ENCODE data around the gene DUSP12.
"Not testable (repeated sequence)": the region's sequence is repeated elsewhere in the genome, so short reads cannot be mapped to it uniquely, and the experiment has no call there.

The DUSP12 gene

GRCh38 chr1:161727256-161727924, 22.2 kb upstream of the DUSP12 start:
- no peak for DNase-seq (ENCODE audit: low read depth)

DNA sequence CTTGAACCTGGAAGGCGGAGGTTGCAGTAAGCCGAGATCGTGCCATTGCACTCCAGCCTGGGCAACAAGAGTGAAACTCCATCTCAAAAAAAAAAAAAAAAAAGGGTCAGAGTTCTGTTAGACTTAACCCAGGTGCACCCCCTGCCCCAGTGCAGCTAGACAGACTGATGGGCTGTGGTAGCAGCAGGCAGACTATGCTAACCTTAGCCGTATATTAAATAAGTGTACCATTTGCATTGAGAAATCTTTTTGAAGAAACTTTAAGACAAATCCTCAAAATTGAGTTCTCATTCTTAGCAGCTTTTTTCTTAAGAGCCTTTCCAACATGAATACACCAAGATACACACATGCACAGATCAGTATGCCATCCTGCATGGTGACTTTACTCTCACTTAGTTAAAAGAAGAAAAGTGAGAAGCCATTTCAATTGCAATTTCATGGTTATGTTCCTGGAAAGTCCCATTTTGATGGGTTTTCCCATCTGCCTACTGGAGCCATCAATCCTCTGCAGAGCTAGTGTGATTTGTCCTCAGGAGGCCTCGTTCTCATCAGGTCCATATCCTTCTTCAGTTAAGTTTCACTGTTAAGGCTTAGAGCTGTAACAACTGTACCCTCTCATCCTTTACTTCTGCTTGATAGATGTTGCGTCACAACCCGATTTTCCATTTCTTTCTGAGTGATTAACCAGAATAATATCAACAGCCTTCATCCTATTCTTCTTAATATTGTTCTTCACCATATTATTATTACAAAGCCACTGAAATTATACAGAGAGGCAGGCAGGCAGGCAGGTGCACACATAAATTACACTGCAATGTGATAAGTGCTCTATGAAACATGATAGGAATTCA, 21.0 kb upstream of the DUSP12 start:
- no peak for DNase-seq (ENCODE audit: low read depth)

DNA sequence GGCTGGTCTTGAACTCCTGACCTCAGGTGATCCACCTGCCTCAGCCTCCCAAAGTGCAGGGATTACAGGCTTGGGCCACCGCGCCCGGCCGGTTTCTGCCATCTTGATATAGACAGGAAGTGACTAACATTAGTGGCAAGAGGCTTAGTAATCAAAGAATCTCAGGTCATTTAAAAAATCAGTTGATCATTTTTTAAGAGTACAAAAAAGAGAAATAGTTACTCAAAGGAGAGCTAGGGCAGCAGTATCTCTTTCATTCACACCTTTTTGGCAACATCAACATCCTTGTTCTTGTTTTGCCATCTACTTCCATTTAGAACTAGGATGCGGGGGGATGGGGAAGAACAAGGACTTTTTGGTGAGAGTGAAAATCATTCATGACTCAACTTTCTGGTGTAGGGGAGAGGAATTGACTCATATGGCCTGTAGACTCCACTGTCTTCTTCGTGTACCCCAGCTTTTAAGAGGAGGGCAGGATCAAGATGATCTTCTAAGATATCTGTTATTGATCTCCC, 19.5 kb upstream of the DUSP12 start:
- DNase-seq (ENCODE audit: low read depth) = no peak

- no peak for DNase-seq (ENCODE audit: low read depth)
Observed at GRCh38 chr1:161731241-161731640, 18.3 kb upstream of the DUSP12 start.

GRCh38 chr1:161731981-161732718, 17.4 kb upstream of the DUSP12 start:
- no peak for DNase-seq (ENCODE audit: low read depth)

- no peak for DNase-seq (ENCODE audit: low read depth)
Observed at GRCh38 chr1:161733526-161733925, 16.1 kb upstream of the DUSP12 start.

DNA sequence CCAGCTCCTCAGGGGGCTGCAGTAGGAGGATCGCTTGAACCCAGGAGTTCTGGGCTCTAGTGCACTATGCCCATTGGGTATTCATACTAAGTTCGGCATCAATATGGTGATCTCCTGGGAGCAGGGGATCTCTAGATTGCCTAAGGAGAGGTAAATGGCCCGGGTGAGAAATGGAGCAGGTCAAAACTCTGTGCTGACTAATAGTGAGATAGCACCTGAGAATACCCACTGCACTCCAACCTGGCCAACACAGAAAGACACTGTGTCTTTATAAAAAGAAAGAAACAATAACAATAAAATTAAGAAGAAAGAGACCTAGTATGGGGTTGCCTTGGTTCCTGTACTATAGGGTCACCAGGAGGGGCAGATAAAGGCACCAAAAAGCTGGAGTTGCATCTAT, 13.7 kb upstream of the DUSP12 start:
- no peak for DNase-seq (ENCODE audit: low read depth)

- no peak for DNase-seq (ENCODE audit: low read depth)
Observed at GRCh38 chr1:161736335-161736969, 13.1 kb upstream of the DUSP12 start.

GRCh38 chr1:161737625-161738024, 12.0 kb upstream of the DUSP12 start:
- no peak for DNase-seq (ENCODE audit: low read depth)

GRCh38 chr1:161738627-161739287, 10.8 kb upstream of the DUSP12 start:
- DNase-seq (ENCODE audit: low read depth) = peak; percentile 66

GRCh38 chr1:161739865-161740566, 9.6 kb upstream of the DUSP12 start:
- DNase-seq (ENCODE audit: low read depth) = no peak

DNA sequence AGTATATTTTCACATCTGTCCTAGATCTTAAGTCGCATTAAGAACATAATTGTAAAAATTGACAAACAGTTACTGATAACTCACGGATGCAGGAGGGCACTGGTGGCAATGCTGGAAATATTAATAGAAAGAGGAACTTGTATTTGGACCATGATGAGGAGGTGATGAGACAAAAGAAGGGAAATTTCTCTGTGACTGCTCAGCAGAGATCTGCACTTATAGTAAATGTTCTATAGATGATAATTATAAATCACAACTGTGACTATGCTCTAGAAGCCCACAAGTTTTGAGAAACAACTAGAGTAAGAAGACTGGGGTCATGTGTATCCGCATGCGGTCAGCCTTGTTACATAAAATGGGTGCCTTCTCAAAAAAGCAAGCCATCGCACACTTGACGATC, 8.7 kb upstream of the DUSP12 start:
- DNase-seq (ENCODE audit: low read depth) = no peak

DNA sequence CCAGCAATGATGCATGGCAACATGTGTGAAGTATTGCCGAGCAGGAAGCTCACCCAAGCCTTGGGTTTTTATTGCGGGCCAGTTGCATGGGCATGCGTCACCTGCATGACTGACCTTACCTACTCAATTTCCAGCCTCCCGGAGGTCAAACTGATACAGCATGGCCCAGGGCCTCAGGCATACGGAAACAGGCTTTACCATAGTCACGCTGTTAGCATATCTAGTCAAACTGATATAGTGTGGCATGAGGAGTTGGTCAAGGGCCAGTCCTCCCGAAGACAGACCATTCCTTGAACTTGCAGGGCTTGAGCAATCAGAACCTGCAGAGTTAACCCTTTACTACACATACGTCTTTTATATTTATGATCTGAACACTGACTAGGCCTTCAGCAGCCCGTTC, 6.4 kb upstream of the DUSP12 start:
- no peak for DNase-seq (ENCODE audit: low read depth)

- DNase-seq (ENCODE audit: low read depth) = no peak
Observed at GRCh38 chr1:161747801-161748200, 1.8 kb upstream of the DUSP12 start.

DNA sequence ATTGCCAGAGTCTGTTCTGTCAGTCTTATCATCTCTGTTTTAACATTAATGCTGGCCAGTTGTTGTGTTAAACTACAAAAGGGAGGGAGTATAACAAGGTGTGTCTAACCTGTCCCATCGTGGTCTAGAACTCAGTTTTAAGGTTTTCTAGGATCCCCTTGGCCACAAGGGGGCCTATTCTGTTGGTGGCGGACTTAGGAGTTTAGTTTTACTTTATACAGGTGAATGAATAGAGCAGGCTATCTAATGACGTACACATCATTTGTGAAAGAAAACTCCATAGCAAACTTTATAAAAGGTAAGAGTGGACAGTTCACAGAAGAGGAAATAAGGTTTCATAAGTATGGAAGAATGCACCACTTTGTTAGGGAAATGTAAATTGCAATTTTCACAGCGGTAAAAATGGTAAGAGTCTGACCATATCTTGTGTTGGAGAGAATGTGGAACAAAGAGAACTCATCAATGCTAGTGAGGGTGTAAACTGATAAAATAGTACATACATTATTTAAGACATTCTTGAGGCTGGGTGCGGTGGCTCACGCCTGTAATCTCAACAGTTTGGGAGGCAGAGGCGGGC, 14.0 kb downstream of the DUSP12 start:
- DNase-seq (ENCODE audit: low read depth) = no peak

DNA sequence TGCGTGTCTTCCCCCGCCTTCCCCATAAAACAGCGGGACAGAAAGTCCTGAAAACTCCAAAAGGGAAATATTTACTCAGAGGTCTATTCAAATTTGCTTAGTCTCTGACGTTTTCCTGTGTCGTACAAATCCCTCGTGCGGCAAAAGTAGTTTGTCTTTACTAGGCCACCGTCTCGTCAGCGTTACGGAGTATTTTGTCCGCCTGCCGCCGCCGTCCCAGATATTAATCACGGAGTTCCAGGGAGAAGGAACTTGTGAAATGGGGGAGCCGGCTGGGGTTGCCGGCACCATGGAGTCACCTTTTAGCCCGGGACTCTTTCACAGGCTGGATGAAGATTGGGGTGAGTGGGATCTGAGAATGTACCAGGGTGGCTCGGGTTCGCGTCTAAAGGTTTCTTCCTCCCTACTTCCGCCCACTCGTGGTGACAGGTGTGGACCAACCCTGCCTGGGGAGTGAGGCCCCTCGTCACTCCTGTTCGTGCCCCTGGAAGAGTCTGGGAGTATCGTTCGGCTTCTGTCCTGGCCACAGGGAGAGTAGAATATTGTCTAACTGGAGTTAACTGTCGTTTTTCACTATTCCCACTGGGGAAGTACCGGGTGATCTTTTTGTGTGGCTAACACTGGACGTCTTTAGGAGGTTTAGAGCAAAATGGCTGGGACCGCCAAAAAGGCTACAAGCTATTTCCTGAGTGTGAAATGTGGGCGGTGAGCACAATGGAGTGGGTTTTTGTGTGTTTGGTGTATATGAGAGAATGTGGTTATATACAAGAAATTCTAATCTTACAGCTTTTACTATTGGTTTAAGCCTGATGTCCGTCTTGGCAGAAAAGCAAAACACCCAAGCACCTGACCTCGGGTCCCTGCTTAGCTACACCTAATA, 16.8 kb downstream of the DUSP12 start, which contains the start of gene ATF6:
Gene ATF6, plus strand, starts transcription at position 219 of the 880 bp plus-strand sequence. Its CDS starts 41 bp downstream, at position 260.
- peak; percentile 94 for DNase-seq (ENCODE audit: low read depth)

GRCh38 chr1:161768461-161768860, 18.9 kb downstream of the DUSP12 start:
- no peak for DNase-seq (ENCODE audit: low read depth)

DNA sequence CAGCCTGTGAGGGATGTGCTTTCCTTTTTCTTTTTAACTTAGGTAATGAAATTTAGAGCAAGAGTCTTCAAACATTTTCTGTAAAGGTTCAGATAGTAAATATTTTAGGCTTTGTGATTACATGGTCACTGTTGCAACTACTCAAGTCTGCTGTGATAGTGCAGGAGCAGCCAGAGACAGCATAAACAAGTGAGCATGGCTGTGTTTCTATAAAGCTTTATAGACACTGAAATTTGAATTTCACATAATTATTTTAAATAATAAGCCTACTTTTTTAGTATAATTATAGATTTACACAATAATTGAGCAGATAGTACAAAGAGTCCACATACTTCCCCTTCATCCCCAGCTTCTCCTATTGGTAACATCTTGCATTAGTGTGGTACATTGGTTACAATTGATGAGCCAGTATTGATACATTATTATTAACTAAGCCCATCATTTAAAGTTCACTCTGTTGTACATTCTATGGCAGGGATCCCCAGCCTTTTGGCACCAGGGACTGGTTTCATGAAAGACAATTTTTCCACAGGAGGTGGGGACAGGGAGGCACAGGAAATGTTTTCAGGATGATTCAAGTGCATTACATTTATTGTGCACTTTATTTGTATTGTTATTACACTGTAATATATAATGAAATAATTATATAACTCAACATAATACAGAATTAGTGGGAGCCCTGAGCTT, 19.5 kb downstream of the DUSP12 start:
- DNase-seq (ENCODE audit: low read depth) = no peak

GRCh38 chr1:161769673-161770045, 20.1 kb downstream of the DUSP12 start:
- DNase-seq (ENCODE audit: low read depth) = not testable (repeated sequence)
